ENCODE data around the gene MLPH. TPM values are rescaled to one million over a fixed set of nuclear protein-coding genes. Genes with fewer than 3 reads are reported as not detected.

The MLPH gene
- polyA plus RNA-seq, 3 donors = not detected

- Mint-ChIP-seq H3K4me1 (peaks cover 22% of the 10 kb centered on the region), H3K27ac (no peak overlapping the region), H3K9me3 (no peaks in the 10 kb centered on the region), H3K27me3 (ENCODE audit: low read depth in 3 of 3) (peaks cover 2 to 3% (median 2%) of the 10 kb centered on the region in 3 donors), H3K4me3 (no peak overlapping the region), H3K36me3 (no peaks in the 10 kb centered on the region)
- Histone ChIP-seq H3K9me3 (replicated peaks in 1 of 2; ENCODE audit: control insufficient read depth in 1 of 2, insufficient read depth in 1 of 2, low read length in 2 of 2) (no peaks in the 10 kb centered on the region), H3K4me3 (replicated peaks in 1 of 3; ENCODE audit: low read depth in 2 of 3, low read length in 3 of 3) (no peak overlapping the region), H3K4me2 (replicated peaks; ENCODE audit: extremely low read depth, low read length, poor library complexity, severe bottlenecking) (no peak overlapping the region), H3K4me1 (ENCODE audit: control insufficient read depth in 1 of 2, insufficient read depth in 2 of 2, low read length in 2 of 2) (peaks cover 9 to 12% of the 10 kb centered on the region in 2 donors), H3K27ac (ENCODE audit: low read depth in 1 of 2, low read length in 2 of 2) (no peak overlapping the region), H4K20me1 (ENCODE audit: insufficient read depth, low read length) (no peaks in the 10 kb centered on the region), H3K36me3 (replicated peaks in 1 of 2; ENCODE audit: control insufficient read depth in 1 of 2, insufficient read depth in 2 of 2, low read length in 2 of 2) (no peaks in the 10 kb centered on the region), H3K27me3 (ENCODE audit: control insufficient read depth in 2 of 2, insufficient read depth in 2 of 2, low read length in 2 of 2) (no peaks in the 10 kb centered on the region), H3K9ac (ENCODE audit: insufficient read depth, low read length, poor library complexity, severe bottlenecking) (no peak overlapping the region), H3K79me2 (ENCODE audit: insufficient read depth, low read length) (no peaks in the 10 kb centered on the region), H2AFZ (ENCODE audit: insufficient read depth, low read depth, low read length, poor library complexity, severe bottlenecking) (no peak overlapping the region)
- no peak for TF ChIP-seq CTCF (IDR thresholded peaks at IDR 0.05)
- intact Hi-C loops (cut with micrococcal nuclease) = no loop called here
- no peak for DNase-seq
- 70% methylated on average over 4 of the region's 11 CpGs for WGBS (ENCODE audit: insufficient coverage)
These were observed 45.1 kb downstream of the MLPH start for GRCh38 chr2:237532160-237532559.

GRCh38 chr2:237533668-237534161 is 46.7 kb downstream of the MLPH start:
- H3K4me3 ChIP-seq (replicated peaks in 1 of 3; ENCODE audit: low read depth in 2 of 3, low read length in 3 of 3) = no peak overlapping the region
- no peaks in the 10 kb centered on the region for H3K9me3 ChIP-seq (replicated peaks in 1 of 2; ENCODE audit: control insufficient read depth in 1 of 2, insufficient read depth in 1 of 2, low read length in 2 of 2)
- no peaks in the 10 kb centered on the region for H3K9me3 Mint-ChIP-seq
- no peak overlapping the region for H3K4me3 Mint-ChIP-seq
- H3K27ac Mint-ChIP-seq = no peak overlapping the region
- H3K79me2 ChIP-seq (ENCODE audit: insufficient read depth, low read length) = no peaks in the 10 kb centered on the region
- H2AFZ ChIP-seq (ENCODE audit: insufficient read depth, low read depth, low read length, poor library complexity, severe bottlenecking) = no peak overlapping the region
- no peak overlapping the region for H3K9ac ChIP-seq (ENCODE audit: insufficient read depth, low read length, poor library complexity, severe bottlenecking)
- intact Hi-C loops (cut with micrococcal nuclease) = no loop called here
- no peaks in the 10 kb centered on the region for H3K27me3 ChIP-seq (ENCODE audit: control insufficient read depth in 2 of 2, insufficient read depth in 2 of 2, low read length in 2 of 2)
- 93% methylated on average over 5 of the region's 7 CpGs for WGBS (ENCODE audit: insufficient coverage)
- peaks cover 2 to 3% (median 2%) of the 10 kb centered on the region in 3 donors for H3K27me3 Mint-ChIP-seq (ENCODE audit: low read depth in 3 of 3)
- no peak for TF ChIP-seq CTCF (IDR thresholded peaks at IDR 0.05)
- DNase-seq = peak; percentile 14 to 35 (median 21)
- peaks cover 22% of the 10 kb centered on the region for H3K4me1 Mint-ChIP-seq
- H3K4me2 ChIP-seq (replicated peaks; ENCODE audit: extremely low read depth, low read length, poor library complexity, severe bottlenecking) = no peak overlapping the region
- no peak overlapping the region for H3K27ac ChIP-seq (ENCODE audit: low read depth in 1 of 2, low read length in 2 of 2)
- no peaks in the 10 kb centered on the region for H3K36me3 Mint-ChIP-seq
- H4K20me1 ChIP-seq (ENCODE audit: insufficient read depth, low read length) = no peaks in the 10 kb centered on the region
- H3K36me3 ChIP-seq (replicated peaks in 1 of 2; ENCODE audit: control insufficient read depth in 1 of 2, insufficient read depth in 2 of 2, low read length in 2 of 2) = no peaks in the 10 kb centered on the region
- peaks cover 9 to 12% of the 10 kb centered on the region in 2 donors for H3K4me1 ChIP-seq (ENCODE audit: control insufficient read depth in 1 of 2, insufficient read depth in 2 of 2, low read length in 2 of 2)

Measured in CD14-positive monocyte (primary cell).